GM18508 (cell line): Measurements from ENCODE around the gene KRTAP1-3.
"Not testable (repeated sequence)": the region's sequence is repeated elsewhere in the genome, so short reads cannot be mapped to it uniquely, and the experiment has no call there.

Experiments used
- ATAC-seq: cut with Tn5 transposase; IDR thresholded peaks from one replicate; pipeline ENCODE4 v1.9.1; 2021; ENCODE audit warnings: moderate number of reproducible peaks; ENCODE audit not compliant: insufficient read depth, unreplicated experiment

Gene KRTAP1-3

GRCh38 chr17:41013181-41013580 is 21.5 kb downstream of the KRTAP1-3 start:
- ATAC-seq = no peak

GRCh38 chr17:41012326-41013120 is 22.2 kb downstream of the KRTAP1-3 start:
- ATAC-seq = no peak

- no peak for ATAC-seq
These were observed 24.2 kb downstream of the KRTAP1-3 start for GRCh38 chr17:41010441-41010840.

- ATAC-seq = no peak
These were observed 24.7 kb downstream of the KRTAP1-3 start for GRCh38 chr17:41009936-41010335.

- no peak for ATAC-seq
These were observed 25.3 kb downstream of the KRTAP1-3 start for GRCh38 chr17:41009301-41009760.

- no peak for ATAC-seq
These were observed 25.9 kb downstream of the KRTAP1-3 start, which contains the start of gene KRTAP3-1 for GRCh38 chr17:41008811-41009210. KRTAP3-1 (minus strand) TSS chr17:41009128; CDS start chr17:41009074, 54 bp downstream.

- ATAC-seq = no peak
These were observed 30.3 kb downstream of the KRTAP1-3 start for GRCh38 chr17:41004397-41004796.

GRCh38 chr17:41003926-41004325 is 30.7 kb downstream of the KRTAP1-3 start:
- no peak for ATAC-seq

GRCh38 chr17:41002814-41003213 is 31.9 kb downstream of the KRTAP1-3 start:
- no peak for ATAC-seq

GRCh38 chr17:41001795-41002194 is 32.9 kb downstream of the KRTAP1-3 start:
- no peak for ATAC-seq

GRCh38 chr17:40999563-40999962 is 35.1 kb downstream of the KRTAP1-3 start, which contains the start of gene KRTAP3-2:
KRTAP3-2 (minus strand) TSS chr17:40999906; CDS start chr17:40999853, 53 bp downstream.
- ATAC-seq = not testable (repeated sequence)

GRCh38 chr17:40997361-40997760 is 37.3 kb downstream of the KRTAP1-3 start:
- ATAC-seq = no peak

- ATAC-seq = no peak
These were observed 37.8 kb downstream of the KRTAP1-3 start for GRCh38 chr17:40996829-40997228.

GRCh38 chr17:40995116-40995515 is 39.6 kb downstream of the KRTAP1-3 start:
- no peak for ATAC-seq

GRCh38 chr17:40993839-40994238 is 40.8 kb downstream of the KRTAP1-3 start, which contains the start of gene KRTAP3-3:
KRTAP3-3 (minus strand) TSS chr17:40994164; CDS start chr17:40994097, 67 bp downstream.
- no peak for ATAC-seq

GRCh38 chr17:40993084-40993483 is 41.6 kb downstream of the KRTAP1-3 start:
- ATAC-seq = no peak

GRCh38 chr17:40992666-40993065 is 42.0 kb downstream of the KRTAP1-3 start:
- no peak for ATAC-seq

- no peak for ATAC-seq
These were observed 47.8 kb downstream of the KRTAP1-3 start for GRCh38 chr17:40986920-40987319.

GRCh38 chr17:40984226-40984625 is 50.4 kb downstream of the KRTAP1-3 start, which contains the start of gene KRT40:
KRT40 (minus strand) TSS chr17:40984326; CDS start chr17:40984273, 53 bp downstream.
- ATAC-seq = no peak
